Measurements from ENCODE around the gene WFDC9.

Gene WFDC9

GRCh38 chr20:45631184-45631583 lies at the start of gene WFDC9:
TSS of gene WFDC9 (minus strand) at chr20:45631284. CDS start at chr20:45610181, 21,103 bp downstream.
- ChIA-PET CTCF (interaction anchor here (0.6 to 1.6 kb wide), 2 partner anchors 10 to 263 kb away, joined by 3 to 5 read pairs; no protein-coding TSS in a partner anchor), POLR2A (no interaction called here)
- TF ChIP-seq ZNF544 (tag by site-specific recombination; IDR thresholded peaks at IDR 0.05) = no peak
- TF ChIP-seq, protein P1, sequence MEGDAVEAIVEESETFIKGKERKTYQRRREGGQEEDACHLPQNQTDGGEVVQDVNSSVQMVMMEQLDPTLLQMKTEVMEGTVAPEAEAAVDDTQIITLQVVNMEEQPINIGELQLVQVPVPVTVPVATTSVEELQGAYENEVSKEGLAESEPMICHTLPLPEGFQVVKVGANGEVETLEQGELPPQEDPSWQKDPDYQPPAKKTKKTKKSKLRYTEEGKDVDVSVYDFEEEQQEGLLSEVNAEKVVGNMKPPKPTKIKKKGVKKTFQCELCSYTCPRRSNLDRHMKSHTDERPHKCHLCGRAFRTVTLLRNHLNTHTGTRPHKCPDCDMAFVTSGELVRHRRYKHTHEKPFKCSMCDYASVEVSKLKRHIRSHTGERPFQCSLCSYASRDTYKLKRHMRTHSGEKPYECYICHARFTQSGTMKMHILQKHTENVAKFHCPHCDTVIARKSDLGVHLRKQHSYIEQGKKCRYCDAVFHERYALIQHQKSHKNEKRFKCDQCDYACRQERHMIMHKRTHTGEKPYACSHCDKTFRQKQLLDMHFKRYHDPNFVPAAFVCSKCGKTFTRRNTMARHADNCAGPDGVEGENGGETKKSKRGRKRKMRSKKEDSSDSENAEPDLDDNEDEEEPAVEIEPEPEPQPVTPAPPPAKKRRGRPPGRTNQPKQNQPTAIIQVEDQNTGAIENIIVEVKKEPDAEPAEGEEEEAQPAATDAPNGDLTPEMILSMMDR (tag by site-specific recombination; IDR thresholded peaks at IDR 0.05) = no peak
- TF ChIP-seq ZNF473 (tag by site-specific recombination; IDR thresholded peaks at IDR 0.05) = no peak
- TF ChIP-seq ZNF174 (tag by site-specific recombination; IDR thresholded peaks at IDR 0.05) = no peak
- no peak for TF ChIP-seq ZNF155 (tag by site-specific recombination; IDR thresholded peaks at IDR 0.05)
- TF ChIP-seq IKZF3 (tag by site-specific recombination; IDR thresholded peaks at IDR 0.05) = no peak
- TF ChIP-seq GFI1B (tag by site-specific recombination; IDR thresholded peaks at IDR 0.05) = no peak
- TF ChIP-seq ZNF426 (tag by site-specific recombination; IDR thresholded peaks at IDR 0.05) = no peak
- TF ChIP-seq ZNF660 (tag by site-specific recombination; IDR thresholded peaks at IDR 0.05) = no peak
- TF ChIP-seq, protein P2, sequence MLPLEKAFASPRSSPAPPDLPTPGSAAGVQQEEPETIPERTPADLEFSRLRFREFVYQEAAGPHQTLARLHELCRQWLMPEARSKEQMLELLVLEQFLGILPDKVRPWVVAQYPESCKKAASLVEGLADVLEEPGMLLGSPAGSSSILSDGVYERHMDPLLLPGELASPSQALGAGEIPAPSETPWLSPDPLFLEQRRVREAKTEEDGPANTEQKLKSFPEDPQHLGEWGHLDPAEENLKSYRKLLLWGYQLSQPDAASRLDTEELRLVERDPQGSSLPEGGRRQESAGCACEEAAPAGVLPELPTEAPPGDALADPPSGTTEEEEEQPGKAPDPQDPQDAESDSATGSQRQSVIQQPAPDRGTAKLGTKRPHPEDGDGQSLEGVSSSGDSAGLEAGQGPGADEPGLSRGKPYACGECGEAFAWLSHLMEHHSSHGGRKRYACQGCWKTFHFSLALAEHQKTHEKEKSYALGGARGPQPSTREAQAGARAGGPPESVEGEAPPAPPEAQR (tag by site-specific recombination; IDR thresholded peaks at IDR 0.05) = no peak
- TF ChIP-seq RBAK (tag by site-specific recombination; IDR thresholded peaks at IDR 0.05) = no peak
- TF ChIP-seq, protein P3, sequence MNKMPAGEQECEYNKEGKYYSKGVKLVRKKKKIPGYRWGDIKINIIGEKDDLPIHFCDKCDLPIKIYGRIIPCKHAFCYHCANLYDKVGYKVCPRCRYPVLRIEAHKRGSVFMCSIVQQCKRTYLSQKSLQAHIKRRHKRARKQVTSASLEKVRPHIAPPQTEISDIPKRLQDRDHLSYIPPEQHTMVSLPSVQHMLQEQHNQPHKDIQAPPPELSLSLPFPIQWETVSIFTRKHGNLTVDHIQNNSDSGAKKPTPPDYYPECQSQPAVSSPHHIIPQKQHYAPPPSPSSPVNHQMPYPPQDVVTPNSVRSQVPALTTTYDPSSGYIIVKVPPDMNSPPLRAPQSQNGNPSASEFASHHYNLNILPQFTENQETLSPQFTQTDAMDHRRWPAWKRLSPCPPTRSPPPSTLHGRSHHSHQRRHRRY (tag by site-specific recombination; IDR thresholded peaks at IDR 0.05) = no peak
- TF ChIP-seq, protein P4, sequence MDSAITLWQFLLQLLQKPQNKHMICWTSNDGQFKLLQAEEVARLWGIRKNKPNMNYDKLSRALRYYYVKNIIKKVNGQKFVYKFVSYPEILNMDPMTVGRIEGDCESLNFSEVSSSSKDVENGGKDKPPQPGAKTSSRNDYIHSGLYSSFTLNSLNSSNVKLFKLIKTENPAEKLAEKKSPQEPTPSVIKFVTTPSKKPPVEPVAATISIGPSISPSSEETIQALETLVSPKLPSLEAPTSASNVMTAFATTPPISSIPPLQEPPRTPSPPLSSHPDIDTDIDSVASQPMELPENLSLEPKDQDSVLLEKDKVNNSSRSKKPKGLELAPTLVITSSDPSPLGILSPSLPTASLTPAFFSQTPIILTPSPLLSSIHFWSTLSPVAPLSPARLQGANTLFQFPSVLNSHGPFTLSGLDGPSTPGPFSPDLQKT (IDR thresholded peaks at IDR 0.05; ENCODE audit: borderline replicate concordance, low read depth, low read length) = no peak
- no peak for TF ChIP-seq ZNF624 (tag by site-specific recombination; IDR thresholded peaks at IDR 0.05)
- TF ChIP-seq, protein P5, sequence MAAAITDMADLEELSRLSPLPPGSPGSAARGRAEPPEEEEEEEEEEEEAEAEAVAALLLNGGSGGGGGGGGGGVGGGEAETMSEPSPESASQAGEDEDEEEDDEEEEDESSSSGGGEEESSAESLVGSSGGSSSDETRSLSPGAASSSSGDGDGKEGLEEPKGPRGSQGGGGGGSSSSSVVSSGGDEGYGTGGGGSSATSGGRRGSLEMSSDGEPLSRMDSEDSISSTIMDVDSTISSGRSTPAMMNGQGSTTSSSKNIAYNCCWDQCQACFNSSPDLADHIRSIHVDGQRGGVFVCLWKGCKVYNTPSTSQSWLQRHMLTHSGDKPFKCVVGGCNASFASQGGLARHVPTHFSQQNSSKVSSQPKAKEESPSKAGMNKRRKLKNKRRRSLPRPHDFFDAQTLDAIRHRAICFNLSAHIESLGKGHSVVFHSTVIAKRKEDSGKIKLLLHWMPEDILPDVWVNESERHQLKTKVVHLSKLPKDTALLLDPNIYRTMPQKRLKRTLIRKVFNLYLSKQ (tag by site-specific recombination; IDR thresholded peaks at IDR 0.05; ENCODE audit: borderline replicate concordance) = no peak
- TF ChIP-seq PBX3 (CRISPR knock-in tag; IDR thresholded peaks at IDR 0.05) = no peak
- TF ChIP-seq, protein P6, sequence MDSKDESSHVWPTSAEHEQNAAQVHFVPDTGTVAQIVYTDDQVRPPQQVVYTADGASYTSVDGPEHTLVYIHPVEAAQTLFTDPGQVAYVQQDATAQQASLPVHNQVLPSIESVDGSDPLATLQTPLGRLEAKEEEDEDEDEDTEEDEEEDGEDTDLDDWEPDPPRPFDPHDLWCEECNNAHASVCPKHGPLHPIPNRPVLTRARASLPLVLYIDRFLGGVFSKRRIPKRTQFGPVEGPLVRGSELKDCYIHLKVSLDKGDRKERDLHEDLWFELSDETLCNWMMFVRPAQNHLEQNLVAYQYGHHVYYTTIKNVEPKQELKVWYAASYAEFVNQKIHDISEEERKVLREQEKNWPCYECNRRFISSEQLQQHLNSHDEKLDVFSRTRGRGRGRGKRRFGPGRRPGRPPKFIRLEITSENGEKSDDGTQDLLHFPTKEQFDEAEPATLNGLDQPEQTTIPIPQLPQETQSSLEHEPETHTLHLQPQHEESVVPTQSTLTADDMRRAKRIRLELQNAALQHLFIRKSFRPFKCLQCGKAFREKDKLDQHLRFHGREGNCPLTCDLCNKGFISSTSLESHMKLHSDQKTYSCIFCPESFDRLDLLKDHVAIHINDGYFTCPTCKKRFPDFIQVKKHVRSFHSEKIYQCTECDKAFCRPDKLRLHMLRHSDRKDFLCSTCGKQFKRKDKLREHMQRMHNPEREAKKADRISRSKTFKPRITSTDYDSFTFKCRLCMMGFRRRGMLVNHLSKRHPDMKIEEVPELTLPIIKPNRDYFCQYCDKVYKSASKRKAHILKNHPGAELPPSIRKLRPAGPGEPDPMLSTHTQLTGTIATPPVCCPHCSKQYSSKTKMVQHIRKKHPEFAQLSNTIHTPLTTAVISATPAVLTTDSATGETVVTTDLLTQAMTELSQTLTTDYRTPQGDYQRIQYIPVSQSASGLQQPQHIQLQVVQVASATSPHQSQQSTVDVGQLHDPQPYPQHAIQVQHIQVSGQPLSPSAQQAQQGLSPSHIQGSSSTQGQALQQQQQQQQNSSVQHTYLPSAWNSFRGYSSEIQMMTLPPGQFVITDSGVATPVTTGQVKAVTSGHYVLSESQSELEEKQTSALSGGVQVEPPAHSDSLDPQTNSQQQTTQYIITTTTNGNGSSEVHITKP (tag by site-specific recombination; IDR thresholded peaks at IDR 0.05) = no peak
- TF ChIP-seq KLF9 (tag by site-specific recombination; IDR thresholded peaks at IDR 0.05; ENCODE audit: low read depth) = no peak
- TF ChIP-seq, protein P7, sequence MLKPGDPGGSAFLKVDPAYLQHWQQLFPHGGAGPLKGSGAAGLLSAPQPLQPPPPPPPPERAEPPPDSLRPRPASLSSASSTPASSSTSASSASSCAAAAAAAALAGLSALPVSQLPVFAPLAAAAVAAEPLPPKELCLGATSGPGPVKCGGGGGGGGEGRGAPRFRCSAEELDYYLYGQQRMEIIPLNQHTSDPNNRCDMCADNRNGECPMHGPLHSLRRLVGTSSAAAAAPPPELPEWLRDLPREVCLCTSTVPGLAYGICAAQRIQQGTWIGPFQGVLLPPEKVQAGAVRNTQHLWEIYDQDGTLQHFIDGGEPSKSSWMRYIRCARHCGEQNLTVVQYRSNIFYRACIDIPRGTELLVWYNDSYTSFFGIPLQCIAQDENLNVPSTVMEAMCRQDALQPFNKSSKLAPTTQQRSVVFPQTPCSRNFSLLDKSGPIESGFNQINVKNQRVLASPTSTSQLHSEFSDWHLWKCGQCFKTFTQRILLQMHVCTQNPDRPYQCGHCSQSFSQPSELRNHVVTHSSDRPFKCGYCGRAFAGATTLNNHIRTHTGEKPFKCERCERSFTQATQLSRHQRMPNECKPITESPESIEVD (tag by site-specific recombination; IDR thresholded peaks at IDR 0.05) = no peak
- TF ChIP-seq, protein P8, sequence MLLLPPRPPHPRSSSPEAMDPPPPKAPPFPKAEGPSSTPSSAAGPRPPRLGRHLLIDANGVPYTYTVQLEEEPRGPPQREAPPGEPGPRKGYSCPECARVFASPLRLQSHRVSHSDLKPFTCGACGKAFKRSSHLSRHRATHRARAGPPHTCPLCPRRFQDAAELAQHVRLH (tag by site-specific recombination; IDR thresholded peaks at IDR 0.05) = no peak
- no peak within 1 kb of the TSS for H3K4me3 ChIP-seq (ENCODE audit: low read depth, low read length)
- no peak within 1 kb of the TSS for H3K27ac ChIP-seq (ENCODE audit: extremely low read depth, low read depth, low read length)
- H3K9me3 ChIP-seq (ENCODE audit: control insufficient read depth, insufficient read depth, low read depth, low read length) = no peaks in the 10 kb centered on the region
- H3K4me1 ChIP-seq (ENCODE audit: control insufficient read depth, insufficient read depth, low read length) = no peaks in the 10 kb centered on the region
- no peaks in the 10 kb centered on the region for H3K36me3 ChIP-seq (ENCODE audit: control insufficient read depth in 2 of 2, insufficient read depth in 1 of 2, low read length in 2 of 2)
